Activated CD8-positive, alpha-beta memory T cell treated with anti-CD3 and anti-CD28 coated beads, Interleukin-2, amount 50 U/mL, for 1 hour (primary cell): ENCODE data around the gene FHAD1.

ENCODE experiments used
- DNase-seq: peaks from one replicate; pipeline ENCODE4 v3.0.0-alpha.2; 2020; ENCODE audit errors: extremely low read depth

Gene FHAD1

DNA sequence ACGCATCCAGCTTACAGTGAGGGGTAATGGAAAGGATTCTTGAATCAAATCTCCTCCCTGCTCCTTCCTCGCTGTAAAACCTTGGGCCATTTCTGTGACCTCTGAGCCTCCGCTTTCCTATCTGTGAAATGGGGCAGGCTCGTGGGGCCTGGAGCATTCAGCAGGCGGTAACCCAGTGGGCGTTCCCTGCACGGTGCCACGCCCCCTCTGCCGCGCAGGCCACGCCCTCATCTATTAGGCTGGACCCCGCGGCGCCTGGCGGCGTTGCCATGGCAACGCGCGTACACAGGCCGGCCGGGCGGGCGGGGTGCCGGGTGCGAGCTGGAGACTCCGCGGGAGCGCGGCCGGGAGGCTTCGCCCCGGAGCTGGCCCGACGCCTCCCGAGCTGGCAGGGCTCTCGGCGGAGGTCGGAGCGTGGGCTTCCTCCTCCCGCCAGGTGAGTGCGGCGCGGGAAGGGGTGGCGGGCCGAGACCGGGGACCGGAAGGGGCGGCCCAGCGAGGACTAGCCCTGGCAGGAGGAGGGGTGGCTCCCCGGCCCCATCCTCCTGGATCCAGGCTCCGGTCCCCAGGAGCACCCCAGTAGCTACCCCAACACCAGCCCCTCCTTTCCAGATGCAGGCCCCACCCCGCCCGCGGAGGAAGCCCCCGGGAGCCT lies at the start of gene FHAD1:
Gene FHAD1 (plus strand): TSS at position 264 of the 655 bp plus-strand sequence. CDS start 4,562 bp downstream, outside the sequence.
- no peak for DNase-seq

DNA sequence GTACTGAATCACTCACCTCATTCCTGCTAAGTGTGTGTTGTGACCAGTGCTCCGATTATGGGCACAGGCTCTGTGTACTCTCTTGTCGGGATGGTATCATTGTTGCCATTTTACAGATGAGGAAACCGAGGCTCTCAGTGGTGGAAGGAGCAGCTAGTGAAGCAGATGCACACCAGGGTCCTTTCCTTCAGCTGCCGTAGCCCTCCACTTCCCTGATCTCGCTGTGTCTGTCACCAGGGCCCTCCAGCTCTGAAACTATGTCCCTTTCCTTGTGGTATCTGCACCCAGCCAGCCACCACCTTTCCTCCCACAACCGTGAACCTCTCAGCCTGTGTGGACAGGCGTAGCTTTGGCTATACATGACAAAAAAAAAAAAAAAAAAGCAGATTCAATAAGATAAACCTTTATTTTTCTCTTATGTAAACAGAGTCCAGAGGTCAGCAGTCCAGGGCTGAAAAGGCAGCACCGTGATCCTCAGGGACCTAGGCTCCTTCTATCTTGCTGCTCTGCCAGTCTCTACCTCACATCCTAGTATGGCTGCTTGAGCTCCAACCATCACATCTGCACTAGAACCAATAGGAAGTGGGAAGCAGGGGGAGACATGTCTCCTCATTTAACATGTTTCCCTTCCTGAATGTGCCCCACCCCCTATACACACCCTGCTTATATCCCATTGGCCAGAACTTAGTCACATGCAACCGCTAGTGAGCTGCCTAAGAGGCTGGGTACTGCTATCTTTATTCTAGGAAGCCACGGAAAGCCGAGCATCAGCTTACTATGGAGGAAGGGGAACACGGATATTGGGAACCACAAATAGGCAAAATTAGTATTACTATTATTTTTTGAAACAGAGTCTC lies 49.2 kb upstream of the FHAD1 start:
- DNase-seq: no peak

DNA sequence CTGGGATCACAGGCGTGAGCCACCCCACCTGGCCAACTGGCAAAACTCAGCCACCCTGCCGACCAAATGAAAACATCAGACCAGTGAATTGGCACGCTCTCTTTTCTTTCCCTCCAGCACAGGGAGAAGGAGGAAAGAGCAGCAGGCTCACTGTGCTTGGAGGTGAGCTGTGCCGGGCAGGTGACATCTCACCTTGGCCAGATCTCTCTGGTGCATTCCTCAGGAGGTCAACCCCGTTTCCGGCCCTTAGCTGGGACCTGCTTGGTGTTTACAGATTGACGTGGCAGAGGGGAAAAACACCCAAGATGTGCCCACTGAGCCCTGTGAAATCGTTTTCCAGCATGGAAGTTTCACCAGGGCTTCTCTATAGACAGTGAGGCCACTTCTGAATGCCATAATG lies 48.3 kb upstream of the FHAD1 start:
- no peak for DNase-seq

DNA sequence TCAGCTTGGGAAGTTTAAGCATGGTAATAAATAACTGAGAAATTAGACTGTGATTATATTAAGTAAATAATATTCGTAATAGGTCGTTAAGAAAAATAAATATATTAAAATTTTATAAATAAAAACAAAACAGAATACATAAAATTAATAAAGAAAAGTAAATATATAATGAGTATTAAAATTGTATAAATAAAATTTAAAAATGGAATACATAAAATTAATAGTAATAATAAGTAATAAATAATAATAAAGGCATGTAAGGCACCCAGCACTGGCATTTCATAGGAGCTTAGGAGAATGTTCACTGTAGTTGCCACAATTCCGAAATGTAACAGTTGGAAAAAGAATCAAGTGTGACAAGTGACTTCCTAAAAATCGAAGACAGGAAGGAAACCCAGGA lies 45.8 kb upstream of the FHAD1 start:
- no peak for DNase-seq

DNA sequence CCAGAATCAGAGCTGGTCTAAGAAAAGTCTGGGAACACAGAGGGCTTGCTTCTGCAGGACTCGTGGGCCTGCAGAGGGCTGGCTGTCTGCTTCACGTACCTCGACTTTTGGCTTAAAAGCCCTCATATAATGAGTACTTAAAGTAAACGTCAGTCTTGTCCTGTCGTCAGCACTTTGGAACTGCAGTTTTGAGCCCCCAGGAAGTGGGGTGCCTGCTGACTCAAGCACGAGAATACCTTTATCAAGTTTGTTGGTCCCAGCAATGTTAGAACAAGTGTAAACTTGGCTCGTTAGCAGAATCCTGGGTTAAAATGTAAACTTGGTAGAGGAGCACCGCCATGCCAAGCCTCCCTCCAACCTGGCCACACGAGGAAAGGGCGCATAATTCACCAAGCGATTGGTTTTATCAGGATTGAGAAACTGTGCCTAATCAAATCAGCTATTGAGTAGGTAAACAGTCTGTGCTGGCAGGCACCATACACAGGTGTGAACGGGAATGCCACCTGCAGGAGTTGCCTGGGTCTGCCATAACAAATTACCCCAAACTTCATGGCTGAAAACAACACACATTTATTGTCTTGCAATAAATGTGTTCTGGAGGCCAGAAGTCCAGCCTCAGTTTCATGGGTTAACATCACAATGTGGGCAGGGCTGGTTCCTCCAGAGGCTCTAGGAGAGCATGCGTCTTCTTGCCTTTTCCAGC lies 45.0 kb upstream of the FHAD1 start:
- DNase-seq: no peak

DNA sequence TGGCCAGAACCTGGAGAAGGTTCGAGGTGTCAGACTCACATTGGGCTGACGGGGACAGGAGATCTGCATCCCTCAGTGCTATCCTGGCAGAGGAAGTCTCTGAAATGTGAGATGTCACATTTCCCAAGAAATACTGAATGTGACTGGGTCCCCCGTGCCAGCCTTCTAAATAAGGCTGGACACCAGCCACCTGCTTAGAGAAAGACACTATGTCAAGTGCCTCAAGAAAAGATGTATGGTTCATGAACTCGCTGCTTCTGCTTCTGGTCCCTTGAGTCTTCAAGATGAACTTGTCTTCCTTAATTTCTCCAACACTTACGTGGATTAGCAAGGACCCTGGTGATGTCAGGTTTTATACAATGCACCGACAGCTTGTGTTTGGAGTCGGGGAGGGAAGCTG lies 42.1 kb upstream of the FHAD1 start:
- no peak for DNase-seq

GRCh38 chr1:15205586-15206346 lies 41.3 kb upstream of the FHAD1 start:
- DNase-seq: no peak

DNA sequence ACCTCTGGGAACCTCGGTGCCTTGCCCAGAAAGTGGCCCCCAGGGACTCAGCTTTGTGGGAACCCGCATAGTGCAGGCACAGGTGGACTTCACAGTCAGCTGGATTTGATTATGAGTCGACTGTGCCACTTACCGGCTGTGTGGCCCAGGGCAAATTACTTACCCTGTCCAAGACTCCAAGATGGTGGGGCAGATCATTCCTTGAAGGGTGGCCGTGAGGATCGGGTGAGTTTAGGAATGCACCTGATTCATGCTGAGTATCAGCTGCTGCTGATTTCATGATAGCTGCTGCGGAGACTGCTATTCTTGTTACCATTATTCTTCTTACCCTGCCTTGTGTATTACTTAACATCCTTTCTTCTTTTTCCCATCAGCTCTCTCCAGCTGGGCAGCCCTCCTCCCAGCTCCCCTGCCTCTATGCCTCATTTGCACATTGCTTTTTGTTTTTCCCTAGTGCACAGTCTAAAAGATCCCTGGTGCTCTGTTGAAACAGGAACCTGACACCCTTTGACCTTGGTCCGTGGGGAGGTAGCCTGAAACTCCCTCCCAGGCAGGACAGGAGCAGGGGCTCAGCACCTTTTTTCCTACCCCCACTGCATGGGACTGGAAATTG lies 40.5 kb upstream of the FHAD1 start:
- no peak for DNase-seq

DNA sequence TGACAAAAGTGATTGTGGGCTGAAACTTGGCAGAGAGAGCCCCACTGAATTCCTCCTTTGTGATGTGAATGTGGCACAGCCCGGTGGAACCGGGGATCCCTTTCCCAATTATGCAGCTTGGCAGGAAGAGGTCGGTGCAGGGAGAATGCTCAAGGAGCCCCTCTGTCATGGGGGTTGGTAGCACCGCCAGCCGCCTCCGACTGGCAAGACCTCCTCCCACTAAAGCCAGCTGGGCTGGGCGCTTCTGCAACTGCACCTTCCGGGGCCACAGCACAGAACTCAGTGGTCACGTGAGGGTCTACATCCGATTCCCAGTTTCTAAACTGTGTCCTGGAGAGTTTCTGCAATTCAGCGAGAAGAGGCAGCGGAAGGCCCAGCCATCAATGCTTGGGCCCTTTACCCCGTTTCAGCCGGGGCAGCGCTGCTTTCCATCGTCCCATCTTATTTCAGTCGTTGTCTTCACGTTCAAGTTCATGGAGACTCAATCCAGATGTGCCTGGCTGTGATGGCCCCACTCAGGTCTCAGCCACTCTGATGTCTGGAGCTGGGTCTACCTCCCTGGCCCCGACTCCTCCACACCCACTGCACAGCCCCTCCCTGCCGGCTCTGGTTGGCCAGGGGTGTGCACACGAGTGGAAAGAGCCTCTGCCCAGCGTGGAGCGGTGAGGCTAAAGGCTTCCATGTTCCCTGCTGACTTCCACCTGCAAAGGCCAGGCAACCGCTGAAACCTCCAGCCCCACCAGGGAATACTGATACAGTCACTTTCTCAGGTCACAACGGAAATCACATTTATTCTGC lies 39.8 kb upstream of the FHAD1 start:
- DNase-seq: no peak

DNA sequence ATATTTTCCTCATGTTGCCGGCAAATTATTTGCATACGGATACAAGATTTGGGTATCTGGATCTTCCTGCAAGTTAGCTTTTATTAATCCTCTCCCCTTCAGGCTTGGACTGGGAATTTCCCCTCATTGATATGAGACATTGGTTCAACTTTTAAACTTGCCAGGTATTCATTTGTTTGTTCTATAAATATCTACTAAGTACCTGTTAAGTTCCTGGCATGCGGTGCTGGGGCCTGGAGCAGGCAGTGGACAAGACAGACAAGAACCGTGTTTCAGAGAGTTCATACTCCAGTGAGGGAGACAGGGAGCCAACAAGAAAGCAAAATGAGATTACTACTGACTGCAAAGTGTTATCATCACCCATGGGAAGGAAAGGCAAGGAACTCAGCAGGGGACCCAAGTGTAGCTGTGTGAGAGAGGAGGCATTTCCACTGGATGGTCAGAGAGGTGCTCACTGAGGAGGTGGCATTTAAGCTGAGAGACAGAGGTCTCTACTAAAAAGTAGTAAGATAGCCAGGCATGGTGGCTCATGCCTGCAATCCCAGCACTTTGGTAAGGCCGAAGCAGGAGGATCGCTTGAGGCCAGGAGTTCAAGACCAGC lies 39.1 kb upstream of the FHAD1 start:
- DNase-seq: no peak

- no peak for DNase-seq
Measured at GRCh38 chr1:15210651-15211375, 36.2 kb upstream of the FHAD1 start.

DNA sequence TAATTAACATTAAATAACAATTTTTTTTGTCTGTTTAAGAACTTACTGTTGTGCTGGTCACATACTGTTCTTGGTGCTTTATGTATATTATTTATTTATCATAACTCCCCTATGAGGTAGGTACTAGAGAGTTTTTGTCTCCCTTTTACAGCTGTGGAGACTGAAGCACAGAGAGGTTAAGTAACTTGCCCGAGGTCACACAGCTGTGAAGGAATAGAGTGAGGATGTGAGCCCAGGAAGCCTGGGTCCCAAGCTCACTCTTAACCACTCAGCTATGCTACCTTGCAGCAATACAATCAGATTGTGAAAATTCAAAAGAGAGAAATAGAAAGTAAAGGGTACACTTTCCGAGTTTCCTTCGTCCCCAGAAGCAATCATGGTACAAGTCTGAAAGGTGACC lies 35.6 kb upstream of the FHAD1 start:
- no peak for DNase-seq

DNA sequence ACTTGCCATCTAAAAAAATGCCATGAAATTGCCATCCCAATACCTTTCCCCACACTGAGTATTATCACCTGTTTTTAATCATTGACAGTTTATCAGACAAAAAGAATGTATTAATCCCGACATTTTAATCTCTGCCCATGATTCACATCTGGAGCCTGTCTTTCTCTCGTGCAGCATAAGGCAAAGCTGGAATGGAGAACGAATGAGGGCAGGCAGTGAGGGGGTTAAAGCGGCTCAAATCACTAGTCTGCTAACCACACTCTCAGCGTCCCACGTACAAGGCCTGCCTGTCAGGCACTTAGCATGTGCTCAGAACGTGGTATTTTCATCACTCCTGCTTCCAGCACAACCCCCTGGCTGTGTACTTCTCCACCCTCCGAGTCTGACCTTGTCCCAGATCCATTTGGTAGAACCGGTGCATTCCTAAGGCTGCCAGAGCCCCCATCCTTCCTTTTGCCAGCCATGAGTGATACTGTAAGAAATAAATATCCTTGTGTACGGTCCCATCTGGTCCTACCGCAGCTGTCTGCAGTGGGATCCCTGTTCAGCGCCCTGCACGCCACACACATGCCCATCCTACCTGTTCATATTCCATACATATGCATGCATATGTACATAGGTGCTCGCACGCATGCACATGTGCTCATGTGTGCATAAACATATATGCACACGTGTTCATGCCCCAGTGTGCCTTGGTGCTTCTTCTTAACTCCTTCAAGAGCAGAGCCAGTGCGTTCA lies 34.6 kb upstream of the FHAD1 start:
- DNase-seq: no peak

DNA sequence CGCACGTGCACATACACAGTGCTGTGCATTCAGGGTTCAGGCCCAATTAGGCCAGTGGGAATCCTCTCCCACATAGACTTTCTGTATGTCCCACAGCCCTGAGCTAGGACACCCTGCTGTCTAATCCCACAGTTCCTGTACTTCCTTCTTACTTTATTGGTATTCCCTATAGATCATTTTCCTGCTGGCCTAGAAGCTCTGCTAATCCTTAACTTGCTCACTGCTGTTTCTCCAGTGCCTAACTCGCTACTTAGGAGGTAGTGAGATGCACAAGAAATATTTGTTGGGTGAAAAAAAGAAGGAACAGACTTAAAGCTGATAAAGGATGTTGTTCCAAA lies 34.1 kb upstream of the FHAD1 start:
- DNase-seq: no peak

DNA sequence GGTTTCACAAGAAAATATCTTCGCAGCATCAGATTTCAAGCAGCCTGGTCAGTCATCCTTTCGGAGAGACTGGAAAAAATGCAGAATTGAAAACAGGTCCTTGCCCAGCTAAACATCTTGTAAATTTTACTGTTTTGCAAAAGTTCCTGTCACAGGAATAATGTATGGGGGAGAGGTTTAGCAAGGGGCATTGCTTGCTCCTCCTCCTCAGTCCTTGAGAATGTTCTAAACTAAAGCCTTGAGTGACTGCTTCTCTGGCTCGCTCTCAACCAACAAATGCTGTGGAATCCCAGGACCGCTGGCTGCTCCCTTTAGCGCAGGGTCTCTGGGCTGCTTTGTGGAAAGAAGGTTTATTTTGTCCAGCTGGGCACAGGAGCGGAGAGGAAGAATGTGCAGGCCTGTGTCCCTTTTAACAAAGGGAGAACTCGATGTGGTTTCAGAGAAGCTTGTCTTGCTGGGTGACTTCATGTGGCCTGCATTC lies 33.6 kb upstream of the FHAD1 start:
- no peak for DNase-seq

DNA sequence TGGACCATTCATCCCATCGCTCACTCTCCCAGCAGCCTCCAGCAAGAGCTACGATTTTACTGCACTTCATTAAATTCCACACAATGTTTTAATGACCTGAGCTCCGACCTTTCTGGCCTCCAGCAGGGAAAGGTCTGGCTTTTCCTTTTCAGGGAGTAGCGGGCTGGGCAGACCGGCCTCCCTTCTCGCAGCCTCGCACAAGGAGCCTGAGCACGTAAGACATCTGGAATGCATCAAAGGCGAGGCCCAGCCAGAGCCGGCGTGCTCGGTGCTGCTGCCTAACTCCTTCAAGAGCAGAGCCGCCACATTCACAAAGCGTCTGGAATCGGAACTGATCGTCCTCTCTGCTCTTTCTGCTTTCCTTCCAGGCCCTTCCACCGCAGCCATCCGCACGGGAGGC lies 32.5 kb upstream of the FHAD1 start:
- DNase-seq: no peak

DNA sequence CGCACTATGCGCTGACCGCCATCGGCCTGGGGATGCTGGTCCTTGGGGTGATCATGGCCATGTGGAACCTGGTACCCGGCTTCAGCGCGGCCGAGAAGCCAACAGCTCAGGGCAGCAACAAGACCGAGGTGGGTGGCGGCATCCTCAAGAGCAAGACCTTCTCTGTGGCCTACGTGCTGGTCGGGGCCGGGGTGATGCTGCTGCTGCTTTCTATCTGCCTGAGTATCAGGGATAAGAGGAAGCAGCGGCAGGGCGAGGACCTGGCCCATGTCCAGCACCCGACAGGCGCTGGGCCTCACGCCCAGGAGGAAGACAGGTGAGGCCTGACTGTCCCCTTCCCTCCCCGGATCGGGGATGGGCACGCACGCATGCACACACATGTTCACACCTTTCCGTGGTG lies 31.9 kb upstream of the FHAD1 start:
- no peak for DNase-seq

- no peak for DNase-seq
Measured at GRCh38 chr1:15217654-15218053, 29.4 kb upstream of the FHAD1 start.
